Medulla oblongata (tissue), 1 donor: ENCODE data around the gene TNS3.
"Not testable (repeated sequence)": the region's sequence is repeated elsewhere in the genome, so short reads cannot be mapped to it uniquely, and the experiment has no call there.

Experiments
- DNase-seq: peaks from one replicate; pipeline ENCODE4 v3.0.0-alpha.2; 2015; ENCODE audit errors: extremely low spot score

Gene TNS3

DNA sequence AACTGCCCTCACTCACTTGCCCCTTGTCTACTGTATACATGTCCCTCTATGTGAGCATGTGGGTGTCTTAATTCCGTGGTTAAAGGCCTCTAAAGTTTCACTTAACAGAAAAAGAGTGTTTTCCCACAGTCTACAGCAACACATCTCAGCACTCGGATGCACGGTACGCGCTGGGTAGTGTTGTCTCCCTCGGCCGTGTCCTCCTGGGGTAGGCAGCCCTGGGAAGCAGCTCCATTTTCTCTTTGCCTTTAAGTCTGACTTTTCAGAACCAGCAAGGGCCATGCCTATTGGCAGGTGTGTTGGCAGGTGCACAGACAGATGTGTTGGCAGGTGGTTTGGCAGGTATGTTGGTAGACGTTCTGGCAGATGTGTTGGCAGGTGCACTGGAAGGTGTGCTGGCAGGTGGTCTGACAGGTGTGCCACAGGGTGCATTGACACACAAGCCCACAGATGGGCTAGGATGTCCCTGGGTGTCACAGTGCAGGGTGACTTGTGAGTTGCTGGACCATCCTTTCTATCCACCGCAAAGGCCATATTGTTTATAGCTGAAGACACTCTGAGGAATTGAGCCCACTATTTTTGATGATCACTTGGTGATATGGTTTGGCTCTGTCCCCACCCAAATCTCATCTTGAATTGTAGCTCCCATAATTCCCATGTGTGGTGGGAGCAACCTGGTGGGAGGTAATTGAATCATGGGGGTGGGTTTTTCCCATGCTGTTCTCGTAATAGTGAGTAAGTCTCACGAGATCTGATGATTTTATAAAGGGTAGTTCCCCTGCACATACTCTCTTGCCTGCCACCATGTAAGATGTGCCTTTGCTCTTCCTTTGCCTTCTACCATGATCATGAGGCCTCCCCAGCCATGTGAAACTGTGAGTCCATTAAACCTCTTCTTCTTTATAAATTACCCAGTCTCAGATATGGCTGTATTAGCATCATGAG is 296.9 kb downstream of the TNS3 start:
- no peak for DNase-seq

DNA sequence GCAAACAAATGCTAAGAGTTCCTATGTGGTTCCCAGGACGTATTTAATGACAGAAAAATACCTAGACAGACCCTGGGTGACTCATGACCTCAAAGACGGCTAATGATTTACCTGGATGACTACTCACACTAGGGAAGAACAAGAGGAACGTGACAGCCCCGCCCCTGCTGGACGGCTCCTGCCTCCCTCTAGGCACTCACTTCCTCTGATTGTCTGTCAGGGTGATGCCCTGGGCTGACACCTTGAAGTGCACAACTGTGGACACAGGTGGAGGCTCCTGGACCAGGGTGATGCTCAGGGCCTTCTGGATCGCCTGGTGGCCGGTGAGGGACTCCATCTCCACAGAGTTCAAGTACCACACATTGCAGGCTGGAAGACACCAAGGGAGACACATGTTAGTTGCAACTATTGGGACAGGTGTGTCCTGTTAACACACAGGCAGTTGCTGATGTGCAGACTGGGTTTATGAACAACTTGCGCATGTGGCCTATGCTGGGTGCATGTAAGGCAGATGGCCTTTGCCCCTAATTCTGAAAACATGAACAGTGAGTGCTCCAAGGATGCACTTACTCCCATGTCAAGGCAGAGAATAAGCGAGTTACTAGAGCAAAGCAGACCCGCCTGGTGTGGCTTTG is 298.3 kb downstream of the TNS3 start:
- no peak for DNase-seq

DNA sequence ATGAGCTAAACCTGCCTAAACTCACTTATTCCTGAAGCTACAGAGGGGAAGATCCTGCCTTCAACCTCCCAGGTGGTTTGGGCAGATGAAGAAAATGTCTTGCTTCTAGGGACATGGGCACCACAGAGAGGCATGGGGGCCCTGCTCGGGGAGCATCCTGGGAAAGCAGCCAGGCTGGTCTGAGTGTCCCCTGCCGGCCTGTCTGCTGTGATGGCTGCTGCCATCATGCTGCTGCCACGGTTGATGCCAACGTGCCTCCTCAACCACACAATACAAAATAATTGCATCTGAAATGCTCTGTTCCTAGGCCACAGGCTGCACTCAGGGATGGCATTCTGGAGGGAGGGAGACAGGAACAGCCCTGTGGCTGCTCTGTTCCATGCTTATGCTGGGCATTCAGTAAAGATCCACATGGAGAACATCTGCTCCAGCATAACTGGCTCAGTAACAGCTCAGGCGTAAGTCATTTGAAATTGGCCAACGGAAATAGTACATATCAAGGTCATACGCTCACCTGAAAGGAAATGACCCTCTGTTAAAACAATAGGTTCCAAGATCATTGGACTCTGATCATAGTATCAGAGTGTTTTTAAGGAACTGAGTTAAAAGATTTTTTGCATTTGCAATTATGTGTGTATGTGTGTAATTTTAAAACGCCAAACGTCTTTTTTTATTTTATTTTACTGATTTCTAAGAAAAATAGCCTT is 299.0 kb downstream of the TNS3 start:
- DNase-seq = no peak

DNA sequence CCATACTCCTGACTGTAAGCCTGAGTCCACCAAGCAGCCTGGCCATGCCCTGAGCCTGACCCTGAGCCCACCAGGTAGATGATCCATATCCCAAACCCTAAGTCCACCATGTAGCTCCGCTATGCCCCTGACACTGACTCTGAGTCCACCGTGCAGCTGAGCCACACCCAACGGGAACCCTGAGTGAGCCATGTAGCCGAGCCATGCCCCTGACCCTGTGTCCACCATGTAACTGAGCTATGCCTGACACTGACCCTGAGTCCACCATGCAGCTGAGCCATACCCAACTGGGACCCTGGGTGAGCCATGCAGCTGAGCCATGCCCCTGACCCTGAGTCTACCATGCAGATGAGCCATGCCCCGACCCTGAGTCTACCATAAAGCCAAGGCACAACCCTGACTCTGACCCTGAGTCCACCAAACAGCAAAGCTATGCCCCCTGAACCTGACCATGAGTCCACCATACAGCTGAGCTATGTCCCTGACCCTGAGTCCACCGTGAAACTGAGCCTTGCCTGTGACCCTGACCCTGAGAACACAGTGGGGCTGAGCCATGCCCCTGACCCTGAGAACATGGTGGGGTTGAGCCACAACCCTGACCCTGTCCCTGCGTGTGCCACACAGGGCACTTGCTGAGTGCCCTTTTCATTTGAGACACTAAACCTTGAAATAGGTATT is 299.8 kb downstream of the TNS3 start:
- no peak for DNase-seq

DNA sequence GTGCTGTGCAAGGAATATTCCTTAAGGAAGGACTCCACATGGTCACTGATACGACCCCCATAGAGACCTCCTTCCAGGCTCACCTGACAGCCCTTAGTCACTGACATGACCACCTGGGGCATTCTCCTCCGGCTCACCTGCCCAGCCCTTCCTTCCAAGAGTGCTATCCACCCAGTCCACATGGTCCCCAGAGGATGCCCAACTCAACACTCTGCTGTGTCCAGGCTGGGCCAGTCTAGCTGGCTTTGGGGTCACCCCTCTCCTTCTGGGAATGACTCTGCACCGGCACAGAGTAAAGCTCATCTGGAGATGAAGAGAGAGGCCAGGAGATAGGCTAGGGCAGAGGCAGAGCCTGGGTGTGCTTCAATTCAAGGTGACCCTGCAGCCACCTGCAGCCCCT is 300.8 kb downstream of the TNS3 start:
- no peak for DNase-seq

DNA sequence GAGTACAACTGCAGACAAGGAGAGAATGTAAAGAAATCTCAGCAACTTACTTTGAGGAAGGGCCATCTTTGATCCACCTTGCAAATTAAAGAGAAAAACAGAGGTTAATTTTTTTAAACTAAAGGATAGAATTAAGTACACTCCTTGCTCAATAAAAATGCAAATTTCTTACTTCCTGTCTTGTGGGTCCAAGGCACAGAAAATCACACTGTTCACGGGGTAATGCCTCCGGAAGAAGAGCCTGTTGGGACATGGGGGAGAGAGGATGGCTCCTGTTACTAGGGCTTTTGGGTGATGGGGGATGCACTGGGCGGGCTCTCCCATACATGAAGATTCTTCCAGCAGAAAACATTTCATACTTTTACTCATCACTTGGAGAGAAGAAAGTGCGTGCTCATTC is 301.8 kb downstream of the TNS3 start:
- no peak for DNase-seq

DNA sequence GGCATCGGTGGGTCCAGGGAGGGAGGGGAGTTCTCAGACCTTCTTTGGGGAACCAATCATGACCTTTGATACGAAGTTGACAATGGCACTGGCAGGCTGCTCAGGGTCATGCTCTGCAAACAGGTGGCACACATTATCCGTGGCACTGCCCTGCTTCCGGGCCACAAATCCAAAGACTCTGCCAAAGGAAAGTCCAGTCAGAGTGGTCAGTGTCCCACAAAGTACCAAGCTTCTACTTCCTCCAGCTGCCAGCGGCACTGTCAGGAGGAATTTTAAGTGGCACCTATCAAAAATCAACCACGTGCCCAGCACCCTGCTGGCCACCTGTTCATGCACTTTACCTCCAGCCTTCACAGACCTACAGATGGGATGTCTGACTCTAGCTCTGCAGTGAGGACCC is 303.9 kb downstream of the TNS3 start:
- no peak for DNase-seq

DNA sequence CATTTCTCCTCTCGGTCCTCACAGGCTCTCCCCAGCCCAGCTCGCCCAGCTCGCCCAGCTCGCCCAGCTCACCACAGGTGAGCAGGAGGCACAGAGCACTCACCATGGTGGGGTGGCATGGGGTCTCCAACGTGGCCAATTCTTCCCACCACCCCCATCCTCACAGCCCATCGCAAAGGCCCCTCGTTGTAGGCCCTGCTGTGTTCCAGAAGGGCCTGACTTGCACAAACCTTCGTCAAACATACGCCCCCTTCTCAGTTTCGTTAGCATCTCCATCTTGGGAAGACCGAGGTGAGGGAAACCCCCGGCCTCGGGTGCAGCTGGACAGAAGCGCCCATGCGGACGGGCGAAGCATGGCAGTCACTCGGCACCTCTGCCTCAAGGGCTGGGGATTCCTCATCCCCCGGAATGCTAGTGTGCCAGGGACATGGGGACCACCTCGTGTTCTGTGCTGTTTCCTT is 304.6 kb downstream of the TNS3 start:
- DNase-seq = no peak

DNA sequence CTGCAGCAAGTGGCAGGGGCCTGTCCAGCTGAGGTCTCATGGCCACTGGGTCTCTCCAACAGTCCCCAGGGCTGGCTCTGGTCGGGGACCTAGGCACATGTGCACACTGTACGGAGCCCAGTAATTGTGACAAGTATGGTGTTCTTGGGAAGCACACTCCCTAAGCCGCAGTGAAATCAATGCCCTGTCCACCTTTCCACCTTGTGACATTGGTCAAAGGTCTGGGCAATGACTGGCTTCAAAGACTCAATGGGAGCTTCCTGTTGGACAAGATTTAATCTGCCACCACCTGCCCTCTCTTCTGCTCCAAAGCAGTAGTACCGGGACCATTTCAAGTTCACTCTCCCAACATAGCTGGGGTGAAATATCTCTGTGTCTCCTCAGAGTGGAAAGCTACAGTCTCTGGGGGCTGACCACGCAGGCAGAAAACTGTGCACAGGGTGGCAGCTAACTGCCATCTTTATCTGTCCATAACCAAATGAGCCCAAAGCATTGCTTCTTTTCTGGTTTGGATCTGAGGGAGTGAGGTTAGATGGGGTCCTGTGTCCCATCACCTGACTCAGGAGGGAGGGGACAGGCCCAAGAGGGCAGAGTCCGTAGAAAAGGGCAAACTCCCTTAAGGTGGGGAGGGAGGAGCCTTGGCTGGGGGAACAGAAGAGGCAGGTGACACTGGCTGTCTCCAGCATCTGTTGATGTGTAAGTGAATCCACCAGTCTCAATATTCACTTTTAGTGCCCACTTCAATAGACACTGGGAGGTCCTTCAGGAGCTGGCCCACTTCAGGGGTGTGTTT is 307.7 kb downstream of the TNS3 start:
- DNase-seq = no peak

DNA sequence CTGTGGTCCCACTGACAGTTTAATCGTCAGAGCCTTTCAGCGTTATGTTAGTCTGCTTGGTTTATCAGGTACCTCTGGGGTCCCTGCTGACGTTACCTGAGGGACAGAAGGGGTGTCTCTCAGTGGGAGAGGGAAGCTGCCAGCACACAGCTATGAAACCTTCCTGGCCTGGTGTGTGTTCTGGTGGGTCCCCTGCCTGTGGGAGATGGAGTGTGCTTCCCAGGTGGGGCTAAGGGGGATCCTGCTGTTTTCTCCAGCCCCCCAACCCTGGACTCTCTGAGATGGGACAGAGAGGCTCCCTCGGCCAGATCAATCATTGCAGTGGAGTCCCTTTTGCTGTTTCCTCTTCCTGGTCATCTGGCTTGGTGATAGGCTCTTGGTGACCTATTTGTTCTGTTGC is 308.8 kb downstream of the TNS3 start:
- no peak for DNase-seq

DNA sequence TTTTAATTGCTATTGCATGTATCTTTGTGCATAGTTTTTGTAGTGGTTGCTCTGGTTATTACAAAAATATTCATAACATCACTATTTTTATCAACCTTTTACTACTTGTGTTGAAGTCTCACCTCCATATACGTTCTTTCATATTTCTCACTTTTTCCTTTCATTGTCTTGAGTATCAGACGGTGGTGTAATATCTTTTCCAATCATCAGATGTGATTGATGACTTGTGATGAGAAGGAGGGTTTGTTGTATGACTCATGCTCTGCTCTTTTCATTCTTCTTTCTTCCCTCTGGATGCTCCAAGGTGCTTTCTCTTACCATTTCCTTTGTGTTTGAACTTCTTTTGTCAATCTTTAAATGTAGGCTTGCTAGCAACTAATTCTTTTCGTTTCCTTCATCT is 310.2 kb downstream of the TNS3 start:
- DNase-seq = no peak

DNA sequence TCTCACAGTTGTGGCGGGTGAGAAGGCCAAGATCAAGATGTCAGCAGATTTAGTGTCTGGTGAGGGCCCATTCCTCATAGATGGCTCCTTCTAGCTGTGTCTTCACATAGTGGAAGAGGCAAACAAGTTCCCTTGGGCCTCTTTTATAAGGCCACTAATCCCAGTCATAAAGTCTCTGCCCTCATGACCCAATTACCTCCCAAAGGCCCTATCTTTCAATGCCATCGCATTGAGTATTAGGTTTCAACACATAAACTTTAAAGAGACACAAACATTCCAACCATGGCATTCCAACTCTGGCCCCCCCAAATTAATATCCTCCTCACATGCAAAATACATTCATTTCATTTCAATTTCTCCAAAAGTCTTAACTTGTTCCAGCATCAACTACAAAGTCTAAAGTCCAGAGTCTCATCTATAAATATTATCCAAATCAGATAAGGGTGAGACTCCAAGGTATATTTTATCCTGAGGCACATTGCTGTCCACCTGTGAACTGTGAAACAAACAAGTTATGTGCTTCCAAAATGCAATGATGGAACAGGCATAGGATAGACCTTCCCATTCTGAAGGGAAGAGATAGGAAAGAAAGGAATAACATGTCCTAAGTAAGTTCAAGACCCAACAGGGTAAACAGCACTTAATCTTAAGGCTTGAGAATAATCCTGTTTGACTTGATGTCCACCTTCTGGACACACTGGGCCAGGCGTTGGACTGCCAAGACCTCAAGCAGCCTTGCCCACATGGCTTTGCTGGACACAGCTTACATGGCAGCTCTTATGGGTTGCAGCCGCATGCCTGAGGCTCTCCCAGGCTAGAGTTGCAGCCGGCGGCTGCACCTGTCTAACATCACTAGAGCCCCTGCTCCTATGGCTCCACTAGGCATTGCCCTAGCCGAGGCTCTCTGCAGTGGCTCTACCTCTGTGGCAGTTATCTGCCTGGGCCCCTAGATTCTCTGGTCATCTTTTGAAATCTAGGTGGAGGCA is 312.8 kb downstream of the TNS3 start:
- DNase-seq = no peak

DNA sequence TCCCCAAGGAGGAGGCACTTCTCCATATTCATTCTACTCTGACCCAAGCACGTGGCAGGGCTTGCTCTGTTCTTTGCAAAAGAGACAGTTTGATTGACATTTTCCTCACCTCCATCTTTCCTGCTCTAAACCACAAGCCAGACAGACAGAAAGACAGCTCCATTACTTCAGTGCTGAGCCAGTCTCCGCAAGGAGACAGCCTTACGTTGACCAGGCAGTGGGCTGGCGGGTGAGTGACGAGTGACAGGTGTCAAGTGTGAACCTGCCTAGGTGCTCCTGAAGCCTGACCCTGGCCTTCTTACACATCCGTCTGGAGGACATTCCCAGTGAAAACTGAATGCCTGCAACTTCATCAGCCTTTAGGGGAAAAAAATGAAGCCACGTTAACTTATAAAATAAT is 314.6 kb downstream of the TNS3 start:
- no peak for DNase-seq

DNA sequence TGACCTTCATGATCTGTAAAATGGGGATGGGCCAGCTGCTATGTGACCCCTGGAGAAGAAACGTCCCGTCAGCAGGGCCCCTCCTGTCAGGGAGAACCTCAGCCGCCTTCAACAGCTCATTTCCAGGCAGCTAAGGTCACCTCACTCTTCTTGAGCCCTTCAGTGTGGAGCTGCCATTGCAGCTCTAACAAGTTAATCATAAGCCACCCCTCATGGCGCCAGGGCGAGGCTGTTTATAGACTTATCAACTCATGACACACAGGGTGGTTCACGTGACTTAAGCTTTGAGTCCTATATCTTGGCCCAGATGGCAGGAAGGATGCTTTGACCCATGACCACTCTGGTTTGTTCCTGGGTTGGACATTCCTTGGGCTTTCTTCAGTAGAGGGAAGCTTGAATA is 315.1 kb downstream of the TNS3 start:
- no peak for DNase-seq

DNA sequence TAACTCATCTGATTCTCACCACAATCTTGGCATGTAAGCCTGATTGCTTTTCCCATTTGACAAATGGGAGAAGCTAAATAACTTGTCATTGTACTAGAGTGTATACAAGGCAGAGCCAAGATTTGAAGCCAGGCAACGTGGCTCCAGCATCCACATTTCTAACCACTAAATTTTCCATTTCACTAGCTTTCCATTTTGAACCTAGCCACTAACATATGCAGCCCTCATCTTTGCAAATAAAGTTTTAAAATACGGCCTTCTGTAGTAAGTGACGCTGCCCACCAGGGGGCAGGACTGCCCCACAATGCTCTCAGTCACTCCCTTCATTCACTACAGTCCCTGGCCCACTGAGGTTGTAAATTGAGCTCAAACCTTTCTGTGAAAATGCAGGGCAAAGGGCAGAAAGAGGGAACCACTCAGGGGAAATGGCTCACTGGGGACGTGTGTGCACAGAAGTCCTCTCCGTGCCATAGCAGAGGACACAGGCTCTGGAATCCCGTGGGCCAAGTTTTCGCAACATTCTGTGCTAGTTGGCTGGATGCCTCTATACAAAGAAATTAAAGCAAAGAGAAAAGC is 315.7 kb downstream of the TNS3 start:
- DNase-seq = peak; percentile 74

DNA sequence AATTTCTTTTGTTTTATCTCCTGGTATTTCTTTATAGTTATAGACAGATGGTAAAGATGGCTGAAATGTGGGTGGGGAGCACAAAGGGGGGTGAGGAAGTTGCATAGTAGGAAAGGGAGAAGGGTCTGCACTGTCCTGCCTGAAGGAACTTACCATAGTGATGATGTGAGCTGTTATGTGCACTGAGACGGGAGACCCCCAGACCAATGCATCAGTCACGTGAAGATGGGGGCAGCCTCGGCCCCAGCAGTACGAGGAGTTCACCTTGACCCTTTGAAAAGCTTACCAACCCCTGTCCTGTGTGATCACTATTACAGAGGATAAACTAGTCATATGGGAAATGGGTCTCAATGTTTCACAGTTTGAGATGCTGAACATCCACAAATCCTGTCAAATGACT is 316.3 kb downstream of the TNS3 start:
- DNase-seq = no peak

DNA sequence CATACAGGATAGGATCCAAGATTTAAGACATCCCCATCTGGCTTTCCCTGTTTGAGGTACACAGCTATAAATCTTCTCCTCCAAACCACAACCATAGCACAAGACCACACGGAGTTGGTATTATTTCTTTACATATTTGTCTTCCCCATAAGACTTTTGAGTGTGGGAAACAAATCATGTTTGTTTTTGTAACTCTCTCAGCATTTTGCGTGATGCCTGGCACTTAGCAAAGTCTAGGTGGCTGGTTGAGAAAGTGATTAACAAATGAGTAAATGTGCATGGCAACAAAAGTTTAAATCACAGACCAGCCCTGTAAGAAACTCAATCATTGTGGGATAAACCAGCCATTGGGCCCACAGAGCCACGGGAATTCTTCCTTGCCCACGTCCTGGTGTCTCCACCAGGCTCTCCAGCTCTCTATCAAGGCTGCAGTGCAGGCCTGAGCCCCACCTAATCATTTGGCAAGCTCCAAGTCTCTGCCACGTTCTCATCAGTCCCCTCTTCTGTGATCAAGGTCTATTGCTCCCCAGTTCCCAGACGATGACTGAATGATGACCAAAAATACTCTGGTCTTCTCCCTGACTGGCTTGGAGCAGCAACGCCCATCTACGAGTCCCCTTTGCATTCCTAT is 317.8 kb downstream of the TNS3 start:
- no peak for DNase-seq

DNA sequence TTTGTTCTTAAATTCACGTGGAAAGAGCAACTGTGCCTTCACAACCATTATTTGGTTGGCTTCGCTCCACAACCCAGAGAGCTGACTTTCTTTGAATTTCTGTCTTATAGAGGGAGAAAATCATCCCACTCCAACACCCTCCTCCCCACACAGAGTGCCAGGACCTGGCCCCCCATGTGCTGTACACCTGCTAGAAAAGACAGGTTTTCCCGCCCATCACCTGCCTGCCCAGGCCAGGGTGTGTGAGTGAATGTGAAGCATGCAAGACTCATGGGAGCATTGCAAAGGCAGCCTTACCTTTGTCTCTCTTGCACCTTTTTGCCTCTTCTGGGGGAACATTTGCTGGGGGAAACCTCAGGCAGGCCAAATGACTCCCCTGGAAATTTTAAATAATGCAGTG is 319.0 kb downstream of the TNS3 start:
- no peak for DNase-seq

DNA sequence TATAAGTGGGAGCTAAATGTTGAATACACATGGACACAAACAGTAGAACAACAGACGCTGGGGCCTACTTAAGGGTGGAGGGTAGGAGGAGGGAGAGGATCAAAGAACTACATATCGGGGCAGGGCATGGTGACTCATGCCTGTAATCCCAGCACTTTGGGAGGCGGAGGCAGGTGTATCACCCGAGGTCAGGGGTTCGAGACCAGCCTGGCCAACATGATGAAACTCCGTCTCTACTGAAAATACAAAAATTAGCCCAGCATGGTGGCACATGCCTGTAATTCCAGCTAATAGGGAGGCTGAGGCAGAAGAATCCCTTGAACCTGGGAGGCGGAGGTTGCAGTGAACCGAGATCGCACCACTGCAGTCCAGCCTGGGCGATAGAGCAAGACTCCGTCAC is 319.8 kb downstream of the TNS3 start:
- not testable (repeated sequence) for DNase-seq
